ENCODE data around the gene DPYSL5.
"Not testable (repeated sequence)": the region's sequence is repeated elsewhere in the genome, so short reads cannot be mapped to it uniquely, and the experiment has no call there.

Gene DPYSL5, protein sequence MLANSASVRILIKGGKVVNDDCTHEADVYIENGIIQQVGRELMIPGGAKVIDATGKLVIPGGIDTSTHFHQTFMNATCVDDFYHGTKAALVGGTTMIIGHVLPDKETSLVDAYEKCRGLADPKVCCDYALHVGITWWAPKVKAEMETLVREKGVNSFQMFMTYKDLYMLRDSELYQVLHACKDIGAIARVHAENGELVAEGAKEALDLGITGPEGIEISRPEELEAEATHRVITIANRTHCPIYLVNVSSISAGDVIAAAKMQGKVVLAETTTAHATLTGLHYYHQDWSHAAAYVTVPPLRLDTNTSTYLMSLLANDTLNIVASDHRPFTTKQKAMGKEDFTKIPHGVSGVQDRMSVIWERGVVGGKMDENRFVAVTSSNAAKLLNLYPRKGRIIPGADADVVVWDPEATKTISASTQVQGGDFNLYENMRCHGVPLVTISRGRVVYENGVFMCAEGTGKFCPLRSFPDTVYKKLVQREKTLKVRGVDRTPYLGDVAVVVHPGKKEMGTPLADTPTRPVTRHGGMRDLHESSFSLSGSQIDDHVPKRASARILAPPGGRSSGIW

DNA sequence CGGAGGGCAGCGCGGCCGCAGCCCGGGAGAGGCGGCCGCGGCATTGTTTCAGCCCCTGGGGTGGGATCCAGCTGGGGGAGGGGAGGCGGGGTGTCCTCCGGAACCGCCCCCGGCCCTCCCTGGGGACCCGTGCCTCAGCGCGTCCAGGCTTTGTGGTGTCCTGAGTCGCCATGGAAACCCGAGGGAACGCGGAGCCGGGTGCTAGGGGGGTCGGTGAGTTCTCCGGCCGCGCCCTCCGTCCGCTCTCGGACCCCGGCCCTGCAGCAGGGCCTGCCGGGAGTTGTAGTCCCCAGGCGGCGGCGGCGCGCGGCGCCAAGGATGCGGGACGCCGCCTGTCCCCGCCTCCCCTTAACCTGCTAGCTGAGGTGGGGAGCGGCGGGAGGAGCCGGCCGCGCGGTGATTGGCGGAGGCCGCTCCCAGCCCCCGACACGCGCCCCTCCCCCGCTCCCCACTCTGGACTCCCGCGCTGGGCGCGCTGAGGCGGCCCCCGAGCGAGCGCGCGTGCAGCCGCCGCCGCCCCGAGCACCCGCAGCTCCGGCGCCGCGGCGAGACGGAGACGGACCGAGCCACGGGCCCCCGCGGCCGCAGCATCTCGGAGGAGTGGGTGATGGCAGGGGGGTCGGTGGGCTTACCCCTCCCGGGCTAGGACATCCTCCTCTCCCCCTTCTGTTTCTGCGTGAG lies at the start of gene DPYSL5:
DPYSL5 (plus strand) TSS at position 478 of the 681 bp plus-strand sequence. CDS start 50,368 bp downstream, outside the sequence.
- DNase-seq: no peak

DNA sequence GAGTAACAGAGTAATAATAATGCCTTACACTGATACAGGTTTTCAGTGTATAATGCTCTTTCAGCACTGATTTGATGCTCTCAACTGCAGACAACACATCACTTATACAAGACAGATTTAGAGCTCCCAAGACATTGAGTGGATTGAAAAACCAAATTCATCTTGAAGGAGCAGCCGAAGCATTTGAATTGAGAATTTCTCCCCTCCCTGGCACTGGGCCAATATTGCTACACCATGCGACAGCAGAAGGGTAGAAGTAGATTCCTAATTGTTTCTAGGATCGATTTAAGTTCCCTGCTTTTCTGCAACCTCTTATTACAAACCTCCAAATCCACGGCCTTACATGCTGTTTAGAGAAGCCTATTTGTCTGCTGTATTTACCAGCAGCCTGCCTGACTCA lies 46.6 kb upstream of the DPYSL5 start:
- DNase-seq: no peak

DNA sequence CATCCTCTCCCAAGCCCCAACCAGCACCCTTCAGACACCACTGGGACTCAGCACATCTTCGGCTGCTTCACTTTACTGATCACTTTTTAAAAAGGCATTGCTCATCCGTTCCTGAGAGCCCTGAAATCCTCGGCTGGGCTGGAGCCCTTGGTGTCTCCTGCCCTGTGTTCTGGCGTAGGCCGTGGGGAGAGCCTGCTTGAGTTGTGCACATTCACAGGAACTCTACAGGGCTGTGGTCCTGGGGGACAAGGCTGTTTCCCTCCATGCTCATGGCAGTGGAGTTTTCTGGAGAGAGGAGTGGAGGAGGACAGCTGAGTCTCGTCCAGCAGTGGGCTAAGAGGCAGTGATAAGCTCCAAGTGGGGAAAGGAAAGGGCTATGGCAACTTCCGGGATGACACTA lies 46.1 kb upstream of the DPYSL5 start:
- DNase-seq: no peak

DNA sequence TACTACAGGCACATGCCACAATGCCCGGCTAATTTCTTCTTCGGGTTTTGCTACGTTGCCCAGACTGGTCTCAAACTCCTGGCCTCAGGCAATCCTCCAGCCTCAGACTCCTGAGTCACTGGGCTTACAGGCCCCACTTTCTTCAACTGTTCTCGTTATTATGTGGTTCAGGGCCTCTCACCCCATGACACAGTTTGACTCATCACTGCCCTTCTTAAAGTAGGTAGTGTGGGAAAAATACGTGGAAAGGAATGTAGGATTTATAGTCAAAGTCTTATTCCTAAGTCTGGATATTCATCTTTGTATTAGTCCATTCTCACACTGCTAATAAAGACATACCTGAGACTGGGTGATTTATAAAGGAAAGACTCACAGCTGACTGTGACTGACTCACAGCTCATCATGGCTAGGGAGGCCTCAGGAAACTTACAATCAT lies 42.7 kb upstream of the DPYSL5 start:
- DNase-seq: no peak

DNA sequence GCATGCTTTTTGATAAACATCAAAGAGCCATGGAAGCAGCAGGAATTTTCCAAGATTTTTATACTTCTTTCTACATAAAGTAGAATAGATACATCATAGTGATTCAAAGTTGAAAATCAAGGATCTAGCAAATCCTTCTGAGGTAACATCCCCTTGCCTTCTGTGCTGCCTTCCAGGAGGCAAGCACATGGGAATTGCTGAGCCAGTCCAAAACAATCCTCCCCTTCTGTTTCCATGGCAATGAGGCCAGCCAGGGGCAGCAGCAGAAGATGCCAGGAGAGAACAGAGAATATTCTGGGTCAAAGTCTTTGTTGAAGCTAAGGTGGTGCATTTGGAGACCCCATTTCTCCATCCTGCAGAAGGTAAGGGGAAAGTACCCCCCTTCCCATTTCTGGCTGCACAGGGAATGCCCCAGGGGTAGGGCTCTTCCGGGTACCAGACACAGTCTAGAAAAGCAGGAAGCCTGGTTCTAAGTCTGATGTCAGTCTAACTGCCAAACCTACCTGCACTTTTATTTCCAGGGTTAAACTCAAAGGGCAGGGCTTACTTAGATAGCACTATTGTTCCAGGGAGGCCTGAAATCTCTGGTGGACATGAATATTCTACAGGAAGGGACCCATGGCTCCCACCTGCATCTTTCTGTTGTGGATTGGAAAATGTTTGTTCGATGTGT lies 40.0 kb upstream of the DPYSL5 start:
- no peak for DNase-seq

DNA sequence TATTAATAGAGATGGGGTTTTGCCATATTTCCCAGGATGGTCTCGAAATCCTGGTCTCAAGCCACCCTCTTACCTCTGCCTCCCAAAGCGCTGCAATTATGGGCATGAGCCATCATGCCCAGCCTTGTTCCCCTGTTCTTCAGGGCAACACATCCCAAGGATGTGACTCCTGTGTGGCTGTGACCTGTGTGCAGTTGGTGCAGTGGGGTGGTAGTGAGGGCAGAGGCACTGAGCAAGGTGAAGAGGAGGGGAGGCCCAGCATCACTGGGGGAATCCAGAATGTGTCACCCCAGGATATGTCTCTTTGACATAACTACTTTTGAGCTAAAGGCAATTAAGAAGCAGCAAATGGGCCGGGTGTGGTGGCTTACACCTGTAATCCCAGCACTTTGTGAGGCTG lies 38.7 kb upstream of the DPYSL5 start:
- DNase-seq: no peak

DNA sequence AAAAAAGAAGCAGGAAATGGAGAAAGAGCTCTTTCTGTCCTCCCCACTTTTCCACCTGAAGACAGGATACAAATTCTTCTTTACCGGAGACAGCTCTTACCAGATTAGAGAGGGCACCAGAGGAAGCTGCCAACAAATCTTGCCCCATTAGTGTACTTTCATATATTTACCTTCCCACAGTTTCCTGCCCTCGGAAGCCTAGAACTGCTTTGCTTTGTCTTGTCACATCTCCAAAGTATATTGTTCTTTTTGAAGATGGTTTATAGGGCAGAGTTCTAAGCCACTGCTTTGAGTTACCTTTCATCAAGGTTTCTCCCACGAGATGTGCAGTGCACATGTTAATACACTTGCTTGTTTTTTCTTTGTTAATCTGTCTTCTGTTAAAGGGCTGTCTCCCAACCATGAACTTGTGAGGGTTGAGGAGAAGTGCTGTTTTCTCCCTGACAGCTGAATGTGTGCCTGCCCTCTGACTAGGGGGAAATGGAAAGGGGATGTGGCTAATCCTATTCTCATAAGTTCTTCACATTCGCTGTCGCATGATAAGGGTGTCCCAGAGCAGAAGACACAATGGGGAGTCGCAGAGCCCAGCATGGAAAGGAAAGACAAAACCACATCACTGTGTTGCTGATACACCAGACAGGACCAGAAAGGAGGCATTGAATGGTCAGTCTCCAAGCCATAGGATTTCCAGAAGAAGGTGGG lies 37.9 kb upstream of the DPYSL5 start:
- DNase-seq: no peak

DNA sequence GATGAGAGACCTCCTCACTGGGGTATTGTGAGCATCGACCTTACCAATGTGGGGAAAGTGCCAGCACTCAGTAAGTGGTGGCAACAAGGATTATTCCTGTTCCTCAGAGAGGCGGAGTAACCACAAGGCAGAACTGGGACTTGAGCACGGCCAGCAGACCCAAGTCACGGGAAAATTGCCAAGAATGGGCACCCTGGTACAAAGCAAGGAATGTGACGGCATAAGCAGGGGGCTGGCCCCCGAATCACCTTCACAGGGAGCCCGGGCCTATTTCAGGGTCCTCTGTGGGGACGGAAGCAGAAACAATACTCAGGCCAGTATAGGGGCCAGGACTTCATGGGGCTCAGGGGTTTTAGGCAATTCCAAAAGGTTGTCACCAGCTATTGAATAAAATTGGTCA lies 36.7 kb upstream of the DPYSL5 start:
- DNase-seq: no peak

DNA sequence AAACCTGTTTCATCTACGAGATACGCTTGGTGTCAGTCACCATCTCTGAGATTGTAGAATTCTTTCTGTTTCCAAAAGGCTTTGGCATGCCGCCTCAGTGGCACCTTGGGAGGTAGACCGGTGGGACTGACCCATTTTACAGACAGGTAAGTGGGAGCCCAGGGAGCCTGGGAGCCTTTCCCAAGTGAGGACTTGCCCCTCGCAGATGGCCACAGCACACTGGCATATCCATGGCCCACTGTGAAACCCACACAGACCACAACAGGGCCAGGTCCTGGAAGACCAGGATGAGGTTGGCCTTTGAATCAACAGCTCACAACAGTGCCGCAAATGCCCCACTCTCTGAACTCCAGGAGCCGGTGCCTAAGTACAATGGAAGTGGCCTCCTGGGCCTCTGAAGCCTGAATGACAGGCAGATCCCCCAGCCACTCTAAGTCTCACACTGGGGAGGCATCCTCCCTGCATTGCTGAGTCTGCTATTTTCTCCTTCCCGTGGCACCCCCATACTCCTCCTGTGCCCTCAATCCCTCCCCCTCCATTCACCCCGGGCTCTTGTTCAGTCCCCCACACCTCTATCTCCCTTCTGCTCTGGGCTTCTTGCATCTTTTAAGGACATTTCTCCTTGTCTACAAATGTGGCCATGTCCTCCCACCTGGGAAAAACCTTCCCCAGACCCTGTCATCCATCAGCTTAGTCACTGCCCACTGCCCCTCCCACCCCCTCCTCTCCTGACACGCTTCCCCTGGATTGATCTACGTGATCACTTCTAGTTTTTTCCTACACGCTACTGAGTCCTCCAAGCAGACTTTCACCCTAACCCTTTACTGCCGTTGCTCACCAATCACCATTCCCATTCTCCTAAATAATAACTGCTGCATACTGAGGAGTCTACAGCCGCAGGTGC lies 35.9 kb upstream of the DPYSL5 start:
- no peak for DNase-seq

DNA sequence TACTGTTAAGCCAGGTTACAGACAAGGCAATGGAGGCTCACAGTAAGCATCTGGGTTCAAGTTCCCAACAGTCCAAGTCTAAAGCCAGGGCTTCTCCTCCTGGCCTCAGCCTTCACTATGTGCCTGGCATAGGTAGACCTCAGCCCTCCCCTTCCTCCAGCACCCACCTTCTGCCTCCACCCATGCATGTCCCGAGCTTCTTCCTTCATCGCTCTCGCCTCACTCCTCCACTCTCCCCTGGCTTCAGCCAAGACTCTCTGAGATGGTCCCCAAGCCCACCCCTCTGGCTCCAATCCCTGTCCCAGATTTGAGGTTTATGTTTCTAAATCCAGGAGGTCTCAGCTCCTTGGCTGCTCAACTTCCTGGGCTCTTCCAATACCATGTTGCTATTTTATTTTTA lies 35.2 kb upstream of the DPYSL5 start:
- DNase-seq: no peak

DNA sequence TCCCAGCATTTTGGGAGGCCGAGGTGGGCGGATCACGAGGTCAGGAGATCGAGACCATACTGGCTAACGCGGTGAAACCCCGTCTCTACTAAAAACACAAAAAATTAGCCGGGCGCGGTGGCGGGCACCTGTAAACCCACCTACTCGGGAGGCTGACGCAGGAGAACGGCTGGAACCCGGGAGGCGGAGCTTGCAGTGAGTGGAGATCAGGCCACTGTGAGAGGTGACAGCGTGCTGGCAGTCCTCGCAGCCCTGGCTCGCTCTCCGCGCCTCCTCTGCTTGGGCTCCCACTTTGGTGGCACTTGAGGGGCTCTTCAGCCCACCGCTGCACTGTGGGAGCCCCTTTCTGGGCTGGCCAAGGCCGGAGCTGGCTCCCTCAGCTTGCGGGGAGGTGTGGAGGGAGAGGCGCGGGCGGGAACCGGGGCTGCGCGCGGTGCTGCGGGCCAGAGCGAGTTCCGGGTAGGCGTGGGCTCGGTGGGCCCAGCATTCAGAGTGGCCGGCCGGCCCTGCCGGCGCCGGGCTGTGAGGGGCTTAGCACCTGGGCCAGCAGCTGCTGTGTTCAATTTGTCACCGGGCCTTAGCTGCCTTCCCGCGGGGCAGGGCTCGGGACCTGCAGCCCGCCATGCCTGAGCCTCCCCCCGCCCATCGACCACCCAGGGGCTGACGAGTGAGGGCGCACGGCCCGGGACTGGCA lies 33.7 kb upstream of the DPYSL5 start:
- not testable (repeated sequence) for DNase-seq

DNA sequence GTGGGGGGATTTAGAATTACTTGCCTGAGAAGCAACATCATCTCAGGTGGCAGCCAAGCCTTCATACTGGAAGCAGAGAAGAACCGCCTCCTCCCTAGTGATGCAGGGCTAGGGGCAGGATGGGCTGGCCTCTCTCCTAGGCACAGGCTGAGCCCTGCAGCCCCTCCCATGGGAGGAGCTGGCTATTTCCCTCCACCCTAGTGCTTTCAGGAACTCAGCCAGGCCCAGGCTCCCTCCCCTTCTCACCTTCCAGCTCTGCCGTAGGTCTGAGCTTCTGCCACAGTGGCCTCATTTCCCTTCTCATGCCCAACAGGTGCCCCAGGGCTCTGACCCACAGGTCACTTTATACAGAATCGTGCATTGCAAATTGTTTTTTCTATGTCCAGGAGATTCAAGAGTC lies 31.0 kb upstream of the DPYSL5 start:
- DNase-seq: no peak

DNA sequence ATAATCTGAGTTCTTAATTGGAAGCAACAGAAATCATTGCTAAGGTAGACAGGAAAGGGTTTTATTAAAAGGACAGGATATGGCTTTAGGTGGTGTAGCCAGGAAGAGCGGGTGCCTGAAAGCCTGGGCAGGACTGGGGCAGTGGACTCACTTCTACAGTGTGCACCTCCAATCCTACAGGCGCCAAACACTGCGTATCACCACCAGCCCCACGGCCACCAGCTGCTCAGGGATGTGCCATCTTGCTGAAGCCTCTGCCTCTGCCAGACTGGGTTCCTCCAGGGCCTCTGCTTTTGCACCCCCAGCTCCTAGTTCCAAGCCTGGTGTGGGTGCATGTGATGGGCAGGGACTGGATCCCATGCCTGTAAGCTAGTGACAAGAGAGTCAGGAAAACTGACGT lies 29.7 kb upstream of the DPYSL5 start:
- DNase-seq: no peak

DNA sequence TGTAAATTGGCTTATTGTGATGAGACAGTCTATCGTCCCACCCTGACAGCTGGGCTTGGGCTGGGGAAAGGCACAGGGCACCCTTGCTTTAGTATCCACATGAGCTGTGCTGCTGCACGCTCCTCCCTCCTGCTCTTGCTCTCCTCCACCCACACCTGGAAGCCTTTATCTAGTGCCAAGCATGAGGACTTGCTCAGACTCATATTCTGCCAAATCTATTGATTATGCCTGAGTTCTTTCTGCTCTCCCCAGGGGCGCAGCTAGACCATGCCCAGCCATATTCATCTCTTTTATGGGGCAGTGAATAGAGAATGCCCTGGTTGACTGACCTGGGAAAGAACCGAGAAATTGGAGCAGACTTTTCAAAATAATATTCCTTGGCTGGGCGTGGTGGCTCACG lies 29.0 kb upstream of the DPYSL5 start:
- DNase-seq: no peak

DNA sequence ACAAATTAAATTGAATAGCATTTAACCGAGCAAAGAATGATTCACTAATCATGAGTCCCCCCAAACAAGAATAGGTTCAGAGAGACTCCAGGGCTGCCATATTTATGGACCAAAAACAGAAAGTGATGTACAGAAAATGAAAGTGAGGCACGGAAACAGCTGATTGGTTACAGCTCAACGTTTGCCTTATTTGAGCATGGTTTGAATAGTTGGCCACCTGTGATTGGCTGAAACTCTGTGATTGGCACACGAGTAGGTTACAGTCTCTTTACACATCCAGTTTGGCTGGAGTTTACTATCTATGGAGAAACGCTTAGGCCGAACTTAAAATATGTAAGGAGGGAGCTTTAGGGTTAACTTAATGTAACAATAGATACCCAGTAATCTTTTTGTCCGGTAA lies 27.0 kb upstream of the DPYSL5 start:
- DNase-seq: no peak

DNA sequence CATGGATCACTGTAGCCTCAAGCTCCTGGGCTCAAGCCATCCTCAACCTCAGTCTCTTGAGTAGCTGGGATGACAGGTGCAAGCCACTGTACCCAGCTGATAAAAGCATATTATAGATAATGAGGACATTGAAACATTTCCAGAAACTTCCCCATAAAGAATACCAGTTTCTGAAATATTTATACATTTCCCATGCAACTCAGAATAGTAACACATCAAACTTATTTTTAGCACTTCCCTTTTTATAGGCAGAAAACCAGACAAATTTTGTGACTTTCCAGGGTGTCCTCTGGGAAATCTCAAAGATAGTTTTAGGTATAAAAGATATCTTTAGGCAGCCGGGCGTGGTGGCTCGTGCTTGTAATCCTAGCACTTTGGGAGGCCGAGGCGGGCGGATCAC lies 25.1 kb upstream of the DPYSL5 start:
- no peak for DNase-seq

DNA sequence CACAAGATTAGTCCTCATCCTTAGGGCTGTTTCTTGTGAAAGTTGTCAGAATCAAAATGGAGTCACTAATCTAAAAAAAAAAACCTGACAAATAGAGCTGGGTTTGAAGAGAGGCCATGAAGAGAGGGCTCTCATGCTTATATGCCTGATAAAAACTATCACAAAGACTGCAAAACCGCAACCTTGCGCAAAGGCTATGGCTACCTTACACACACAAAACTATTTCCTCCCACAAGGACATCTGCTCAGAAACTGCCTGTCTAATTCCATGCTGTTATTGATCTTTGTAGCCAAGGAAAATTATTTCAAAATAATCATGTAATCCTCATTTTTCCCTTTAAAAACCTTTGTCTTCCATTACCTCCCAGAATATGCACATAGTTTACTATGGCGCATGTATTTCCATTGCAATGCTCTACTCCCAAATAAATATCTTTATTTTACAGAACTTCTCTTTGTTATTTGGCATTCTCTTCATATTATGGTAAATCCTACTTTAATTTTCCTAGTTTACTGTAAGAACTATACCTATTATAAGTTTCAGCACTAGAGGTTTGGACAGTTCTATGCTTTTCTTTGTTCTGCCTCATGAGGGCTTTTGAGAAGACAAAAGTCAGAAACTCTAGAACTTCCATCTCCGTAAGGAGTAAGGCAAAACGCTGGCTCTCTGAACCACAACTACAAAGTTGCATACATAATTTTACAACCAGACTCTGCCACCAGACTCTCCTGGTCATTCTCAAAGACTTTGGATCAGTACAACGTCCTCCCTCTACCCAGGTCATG lies 9.6 kb upstream of the DPYSL5 start:
- DNase-seq: no peak

DNA sequence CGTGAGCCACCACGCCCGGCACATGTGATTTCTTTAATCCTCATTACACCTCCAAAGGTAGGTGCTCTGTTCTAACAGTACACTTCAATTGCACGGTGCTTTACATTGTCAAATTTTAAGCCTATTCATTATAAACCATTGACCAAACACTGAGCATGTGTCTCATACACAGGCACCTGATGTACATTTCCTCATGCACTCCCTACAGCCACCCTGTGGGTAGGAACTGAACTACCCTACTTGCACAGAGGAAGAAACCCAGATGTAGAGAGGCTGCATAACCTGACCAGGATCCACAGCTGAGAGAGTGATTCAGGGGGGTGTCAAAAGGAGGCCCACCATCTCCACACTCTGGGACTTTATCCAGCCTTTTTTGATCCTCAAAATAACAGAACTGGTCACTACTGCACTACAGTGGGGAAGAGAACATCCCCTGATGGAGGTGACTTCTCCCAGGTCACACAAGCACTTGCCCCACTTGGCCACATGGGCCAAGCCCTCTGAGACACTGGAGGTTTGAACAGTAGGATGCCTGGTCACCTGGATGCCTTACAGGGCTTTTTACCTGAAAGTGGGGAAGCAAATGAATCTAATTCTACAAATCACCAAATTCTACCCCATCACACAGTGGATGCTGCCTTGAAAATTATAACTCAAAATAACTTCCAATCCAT lies 6.9 kb upstream of the DPYSL5 start:
- no peak for DNase-seq

DNA sequence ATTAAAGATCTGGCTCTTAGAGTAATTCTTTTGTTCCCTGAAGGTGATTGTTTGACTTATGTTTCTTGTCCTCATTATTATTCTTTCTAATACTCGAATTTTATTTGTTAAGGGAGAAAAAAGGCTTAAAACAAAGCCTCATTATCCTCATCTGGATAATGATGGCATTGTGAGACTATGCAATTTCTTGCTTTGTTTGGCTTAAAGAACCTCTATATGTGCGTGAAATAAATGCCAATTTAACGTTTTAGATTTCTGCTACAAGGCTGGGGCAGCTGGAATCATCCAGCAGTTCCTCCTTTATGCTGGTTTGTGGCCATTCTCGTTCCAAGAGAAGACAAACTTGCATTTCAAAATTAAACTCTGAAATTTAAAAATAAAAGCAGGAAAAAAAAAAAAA lies 4.9 kb upstream of the DPYSL5 start:
- DNase-seq: no peak

DNA sequence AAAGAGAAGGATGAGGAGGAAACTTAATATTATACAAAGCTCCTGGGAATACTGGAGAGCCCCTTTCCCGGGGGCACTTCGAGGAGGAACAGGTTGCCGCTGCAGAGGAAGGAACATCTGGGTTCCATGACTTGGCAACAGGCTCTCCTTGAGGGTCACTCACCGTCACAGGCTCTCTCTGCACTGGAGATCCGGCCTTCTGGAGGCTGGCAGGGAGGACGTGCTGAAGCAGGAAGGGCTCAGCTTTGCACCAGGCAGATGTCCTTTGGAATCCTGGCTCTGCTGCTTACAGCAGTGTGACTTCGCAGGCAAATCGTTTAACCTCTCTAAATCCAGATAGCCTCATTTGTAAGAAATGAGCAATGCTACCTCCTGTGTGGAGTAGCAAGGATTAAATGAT lies 2.9 kb upstream of the DPYSL5 start:
- no peak for DNase-seq

Data from stimulated activated naive CD4-positive, alpha-beta T cell treated with Interleukin-2 at 50 U/mL for 16 hours (primary cell).